NCI-H1694 treated with DMSO at 0.1 percent for 48 hours (cell line): ENCODE measurements around the gene PAX2.
A peak's percentile ranks its signal among the peaks of the same experiment; 100 is the strongest.

ENCODE experiments used
- DNase-seq: peaks from one replicate; lab custom pipeline; 2025; lab: John Stamatoyannopoulos, UW

PAX2 gene

GRCh38 chr10:100791369-100792058 lies 46.1 kb downstream of the PAX2 start:
- peak; percentile 12 for DNase-seq

DNA sequence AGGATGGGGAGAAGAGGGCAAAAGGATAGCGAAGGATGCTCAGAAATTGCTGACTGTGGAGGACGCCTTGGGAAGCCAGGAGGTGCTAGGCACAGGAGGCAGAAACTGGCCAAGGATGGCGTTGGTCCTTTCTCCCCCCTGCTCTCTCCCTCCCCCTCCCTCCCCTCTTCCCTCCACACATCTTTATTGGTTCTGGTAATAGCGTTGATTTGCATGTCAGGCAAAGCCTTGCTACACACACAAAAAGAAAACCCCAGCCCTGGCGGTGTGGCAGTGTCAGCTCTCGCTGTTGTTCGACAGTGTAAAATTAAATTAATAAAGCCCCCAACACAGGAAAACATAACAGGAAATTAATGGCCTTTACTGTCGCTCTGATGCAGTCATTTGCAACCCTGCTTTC lies 47.2 kb downstream of the PAX2 start:
- DNase-seq, result no peak

- DNase-seq, result no peak
These were observed 47.7 kb downstream of the PAX2 start for GRCh38 chr10:100793055-100793454.

GRCh38 chr10:100799881-100800280 lies 54.5 kb downstream of the PAX2 start:
- no peak for DNase-seq

DNA sequence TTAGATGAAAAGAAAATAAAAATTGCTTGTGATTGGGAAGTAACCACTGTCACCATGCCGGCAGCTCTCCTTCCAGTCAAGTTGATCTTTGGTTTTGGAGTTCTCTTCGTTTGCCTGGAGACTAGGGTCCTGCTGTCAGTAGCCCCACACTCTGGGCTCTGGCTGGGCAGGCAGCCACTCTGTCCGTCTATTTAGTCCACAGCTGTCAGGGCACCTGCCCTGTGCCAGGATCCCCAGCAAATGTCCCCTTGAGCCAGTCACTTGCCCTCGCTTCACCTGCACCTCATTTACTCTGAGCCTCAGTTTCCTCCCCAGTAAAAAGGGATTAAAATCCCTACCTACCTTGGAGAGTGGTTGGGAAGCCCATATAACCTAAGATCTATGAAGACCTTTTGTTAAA lies 55.5 kb downstream of the PAX2 start:
- DNase-seq, result no peak

GRCh38 chr10:100802196-100802595 lies 56.8 kb downstream of the PAX2 start:
- DNase-seq, result no peak

- no peak for DNase-seq
These were observed 57.2 kb downstream of the PAX2 start for GRCh38 chr10:100802607-100803006.

- DNase-seq, result no peak
These were observed 58.1 kb downstream of the PAX2 start for GRCh38 chr10:100803492-100803891.

- no peak for DNase-seq
These were observed 58.5 kb downstream of the PAX2 start for GRCh38 chr10:100803908-100804307.

GRCh38 chr10:100805543-100806355 lies 60.4 kb downstream of the PAX2 start:
- DNase-seq, result no peak

- no peak for DNase-seq
These were observed 60.9 kb downstream of the PAX2 start for GRCh38 chr10:100806356-100806645.

- DNase-seq, result no peak
These were observed 62.0 kb downstream of the PAX2 start for GRCh38 chr10:100807241-100807951.

DNA sequence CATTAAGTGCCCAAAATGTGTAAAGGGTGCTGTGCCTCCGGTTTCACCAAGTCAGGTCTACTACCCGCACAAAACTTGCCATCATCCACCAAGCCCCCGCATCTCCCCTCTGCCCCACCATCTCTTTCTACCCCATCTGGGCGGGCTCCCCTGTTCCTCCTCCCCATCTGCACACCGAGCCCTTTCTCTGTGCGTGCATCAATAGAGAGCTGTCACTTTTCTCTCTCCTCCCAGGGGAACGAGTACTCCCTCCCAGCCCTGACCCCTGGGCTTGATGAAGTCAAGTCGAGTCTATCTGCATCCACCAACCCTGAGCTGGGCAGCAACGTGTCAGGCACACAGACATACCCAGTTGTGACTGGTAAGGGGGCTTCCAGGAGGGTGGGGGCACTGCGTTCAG lies 63.5 kb downstream of the PAX2 start:
- no peak for DNase-seq

DNA sequence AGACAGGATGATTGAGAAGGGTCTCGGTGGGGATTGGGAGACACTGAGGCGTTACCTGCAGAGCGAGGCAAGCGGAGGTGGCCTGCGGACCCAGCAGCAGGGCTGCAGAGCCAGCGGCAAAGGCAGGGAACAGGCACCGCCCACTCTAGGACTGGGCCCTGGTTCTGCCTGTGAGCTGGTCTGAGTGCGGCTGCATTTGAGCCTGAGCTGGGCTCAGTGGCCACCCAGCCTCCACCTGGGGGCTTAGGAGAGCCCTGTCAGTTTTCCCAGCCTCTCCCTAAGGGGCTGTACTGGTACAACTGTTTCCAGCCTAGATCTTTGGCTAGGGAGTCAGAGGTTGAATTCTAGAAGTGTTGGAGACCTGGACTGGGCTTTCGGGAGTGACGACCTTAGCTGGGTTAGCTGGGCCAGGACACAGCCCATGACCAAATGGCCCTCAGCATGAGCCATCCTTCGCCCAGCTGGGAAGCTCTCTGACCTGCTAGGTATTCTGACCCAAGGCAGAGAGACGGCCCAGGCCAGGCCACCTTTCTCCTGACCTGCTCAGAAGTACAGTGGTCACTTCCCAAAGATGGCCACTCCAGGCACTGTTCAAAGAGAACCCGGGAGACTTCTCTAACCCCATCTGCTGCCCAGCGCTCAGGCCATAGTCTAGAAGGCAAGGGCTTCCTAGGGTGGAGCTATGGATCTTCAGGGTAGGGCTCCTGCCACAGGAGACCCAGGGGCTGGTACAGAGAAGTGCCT lies 64.9 kb downstream of the PAX2 start:
- DNase-seq, result no peak

DNA sequence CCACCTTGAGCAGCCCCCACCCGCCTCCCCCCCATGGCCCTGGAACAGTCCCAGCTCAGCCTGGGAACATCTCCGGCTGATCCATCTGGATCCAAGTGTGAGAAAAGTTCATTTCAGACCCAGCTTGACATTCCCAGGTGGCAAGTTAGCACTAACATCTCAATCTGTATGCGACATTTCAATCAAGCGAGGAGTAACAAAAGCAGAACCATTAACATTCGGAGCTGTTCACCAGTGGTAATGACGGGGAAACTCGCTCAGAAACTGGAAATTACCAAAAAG lies 65.4 kb downstream of the PAX2 start:
- no peak for DNase-seq

- DNase-seq, result no peak
These were observed 65.9 kb downstream of the PAX2 start for GRCh38 chr10:100811261-100811660.

DNA sequence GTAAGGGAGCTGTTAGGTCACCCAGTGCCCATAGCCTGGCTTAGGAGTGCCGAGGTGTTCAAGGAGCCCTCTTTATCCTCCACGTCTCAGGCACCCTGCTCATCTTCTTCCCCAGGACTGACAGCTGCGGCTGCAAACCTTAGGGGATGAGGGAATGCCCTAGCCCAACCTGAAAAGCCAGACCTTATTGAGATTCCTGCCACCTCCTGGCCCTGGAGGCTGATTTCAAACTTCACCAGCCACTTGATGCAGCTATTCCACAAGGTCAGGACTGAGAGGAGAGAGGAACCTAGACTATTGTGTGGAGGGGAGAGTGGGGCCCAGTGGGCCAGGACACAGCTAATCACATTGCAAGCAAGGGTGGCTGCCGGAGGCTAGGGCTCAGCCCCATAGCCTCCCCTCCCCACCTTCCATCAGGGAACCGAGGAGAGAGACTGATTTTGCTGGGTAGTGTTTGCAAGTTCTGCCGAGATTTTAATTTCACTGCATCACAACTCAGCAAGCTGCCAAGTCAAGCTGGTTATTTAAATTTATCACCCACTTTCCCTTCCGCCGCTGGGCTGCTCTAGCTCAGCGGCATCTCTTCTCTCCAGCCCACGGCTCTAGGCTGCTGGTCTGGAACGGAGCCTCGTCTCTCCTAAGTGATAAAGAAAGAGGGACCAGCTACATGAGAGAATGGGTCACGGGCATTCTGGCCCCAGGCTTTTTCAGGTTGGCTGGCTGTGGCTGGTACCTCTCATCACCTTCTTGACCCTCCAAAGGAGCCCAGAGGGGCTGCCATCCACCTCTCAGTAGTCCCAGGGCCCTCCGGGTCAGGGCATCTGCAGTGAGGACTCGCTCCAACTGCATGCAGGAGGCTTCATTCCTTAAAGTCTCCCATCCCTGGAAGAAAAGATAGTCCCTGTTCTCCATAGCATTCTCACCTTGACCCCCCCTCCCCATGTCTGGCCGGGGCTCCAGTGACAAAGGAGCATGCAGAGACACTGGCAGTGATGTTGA lies 66.7 kb downstream of the PAX2 start:
- no peak for DNase-seq

DNA sequence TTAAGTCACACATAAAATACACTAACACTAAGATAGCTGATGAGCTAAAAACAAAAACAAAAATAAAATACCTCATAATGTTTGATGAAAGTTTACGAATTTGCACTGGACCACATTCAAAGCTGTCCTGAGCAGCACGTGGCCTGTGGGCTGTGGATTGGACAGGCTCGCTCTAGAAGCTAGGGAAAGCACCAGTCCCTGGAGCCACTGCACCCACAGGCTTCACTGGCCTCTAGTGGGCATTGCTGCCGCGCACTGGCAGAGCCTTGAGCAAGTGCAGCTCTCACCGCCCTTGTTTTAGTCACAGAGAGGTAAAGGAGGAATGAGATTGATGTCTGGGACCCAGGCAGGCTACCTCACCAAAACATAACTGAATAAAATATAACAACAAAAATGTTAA lies 67.6 kb downstream of the PAX2 start:
- DNase-seq, result no peak

DNA sequence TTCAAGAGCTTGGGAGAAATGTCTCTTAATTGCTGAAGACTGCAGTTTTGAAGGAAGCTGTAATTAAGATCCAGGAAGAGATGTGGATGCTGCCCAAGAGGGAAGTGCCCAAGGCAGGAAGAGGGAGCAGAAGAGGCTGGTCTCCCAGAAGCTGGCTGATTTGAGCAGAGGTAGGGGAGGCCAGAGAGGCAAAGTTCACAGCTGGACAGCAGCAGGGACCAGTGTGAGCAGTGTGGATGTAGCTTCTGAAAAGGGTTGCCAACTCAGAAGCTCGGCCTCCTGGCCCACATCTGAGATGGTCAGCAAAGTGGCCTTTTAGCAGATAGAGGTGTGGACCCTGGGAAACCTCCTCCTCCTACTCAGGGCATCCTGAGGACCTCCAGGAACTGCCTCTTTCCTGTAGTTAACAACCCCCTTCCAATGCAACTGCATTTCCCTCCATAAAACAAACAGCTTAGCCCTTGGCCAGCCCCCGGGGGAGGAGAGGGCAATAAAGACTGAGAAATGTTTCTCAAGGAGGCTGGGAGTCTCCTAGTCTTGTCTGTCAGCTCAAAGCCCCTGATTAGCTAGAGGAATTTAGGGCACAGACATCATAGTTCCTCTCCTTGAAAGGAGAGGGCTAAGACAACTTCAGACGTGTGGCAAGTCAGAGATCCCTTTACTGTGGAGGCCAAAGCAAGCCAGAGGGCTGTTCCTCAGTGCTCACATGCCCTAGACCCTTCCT lies 69.5 kb downstream of the PAX2 start:
- no peak for DNase-seq

- DNase-seq, result no peak
These were observed 71.3 kb downstream of the PAX2 start for GRCh38 chr10:100816671-100817070.
